ENCODE results near the gene UPK3A.
"Not testable (repeated sequence)": the region's sequence is repeated elsewhere in the genome, so short reads cannot be mapped to it uniquely, and the experiment has no call there.

Gene UPK3A

DNA sequence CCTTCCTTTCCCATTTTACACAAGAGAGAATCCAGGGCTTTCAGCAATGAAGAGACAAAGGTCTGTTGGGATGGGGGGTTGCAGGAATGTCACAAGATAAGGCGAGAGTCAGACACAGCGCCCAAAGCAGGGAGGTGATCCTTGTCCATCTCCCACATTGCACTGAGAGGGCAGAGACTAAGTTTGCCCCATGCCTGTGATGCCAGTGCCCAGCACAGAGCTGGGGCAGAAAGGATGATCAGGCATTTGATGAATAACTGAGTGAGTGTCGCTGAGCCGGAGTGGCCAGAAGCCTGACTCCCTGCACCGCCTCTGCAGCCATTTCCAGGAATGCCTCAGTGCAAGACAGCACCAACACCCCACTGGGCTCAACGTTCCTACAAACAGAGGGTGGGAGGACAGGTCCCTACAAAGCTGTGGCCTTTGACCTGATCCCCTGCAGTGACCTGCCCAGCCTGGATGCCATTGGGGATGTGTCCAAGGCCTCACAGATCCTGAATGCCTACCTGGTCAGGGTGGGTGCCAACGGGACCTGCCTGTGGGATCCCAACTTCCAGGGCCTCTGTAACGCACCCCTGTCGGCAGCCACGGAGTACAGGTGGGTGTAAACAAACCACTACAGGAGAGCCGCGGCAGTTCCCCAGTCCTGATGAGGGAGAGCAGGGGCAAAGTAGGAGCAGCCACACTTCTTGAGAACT is 2.3 kb downstream of the UPK3A start:
- Histone ChIP-seq H3K4me1 (ENCODE audit: control insufficient read depth, insufficient read depth, low read length) (peaks cover 11% of the 10 kb centered on the region), H3K4me3 (ENCODE audit: low read length in 2 of 2) (no peak overlapping the region), H3K27me3 (ENCODE audit: control insufficient read depth in 1 of 2, insufficient read depth in 2 of 2, low read length in 2 of 2) (peaks cover 9 to 12% of the 10 kb centered on the region in 2 donors), H3K36me3 (ENCODE audit: control insufficient read depth in 2 of 2, insufficient read depth in 2 of 2, low read length in 2 of 2) (no peaks in the 10 kb centered on the region), H3K27ac (ENCODE audit: low read length) (no peak overlapping the region), H3K9ac (ENCODE audit: low read length in 2 of 2) (no peak overlapping the region), H3K9me3 (ENCODE audit: control insufficient read depth in 2 of 2, low read length in 2 of 2) (no peaks in the 10 kb centered on the region)

DNA sequence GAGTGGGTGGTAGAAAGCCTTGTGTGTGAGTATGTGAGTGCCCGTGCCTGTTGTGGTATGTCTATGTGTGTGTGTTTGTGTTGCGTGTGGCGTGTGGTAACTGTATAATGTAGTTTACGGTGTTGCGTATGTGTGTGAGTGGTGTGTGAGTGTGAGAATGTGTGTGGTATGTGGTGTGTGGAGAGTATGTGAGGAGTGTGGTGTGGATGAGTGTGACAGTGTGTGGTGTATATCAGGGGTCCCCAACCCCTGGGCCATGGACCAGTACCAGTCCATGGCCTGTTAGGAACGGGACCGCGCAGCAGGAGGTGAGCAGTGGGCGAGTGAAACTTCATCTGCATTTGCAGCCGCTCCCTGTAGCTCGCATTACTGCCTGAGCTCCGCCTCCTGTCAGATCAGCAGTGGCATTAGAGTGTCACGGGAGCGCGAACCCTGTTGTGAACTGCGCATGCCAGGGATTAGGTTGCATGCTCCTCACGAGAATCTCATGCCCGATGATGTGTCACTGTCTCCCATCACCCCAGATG is 5.7 kb downstream of the UPK3A start:
- peaks cover 3 to 5% of the 10 kb centered on the region in 2 donors for H3K27me3 ChIP-seq (ENCODE audit: control insufficient read depth in 1 of 2, insufficient read depth in 2 of 2, low read length in 2 of 2)
- H3K27ac ChIP-seq (ENCODE audit: low read length): no peak overlapping the region
- H3K36me3 ChIP-seq (ENCODE audit: control insufficient read depth in 2 of 2, insufficient read depth in 2 of 2, low read length in 2 of 2): no peaks in the 10 kb centered on the region
- H3K4me1 ChIP-seq (ENCODE audit: control insufficient read depth, insufficient read depth, low read length): no peaks in the 10 kb centered on the region
- no peaks in the 10 kb centered on the region for H3K9me3 ChIP-seq (ENCODE audit: control insufficient read depth in 2 of 2, low read length in 2 of 2)
- no peak overlapping the region for H3K4me3 ChIP-seq (ENCODE audit: low read length in 2 of 2)
- no peak overlapping the region for H3K9ac ChIP-seq (ENCODE audit: low read length in 2 of 2)

DNA sequence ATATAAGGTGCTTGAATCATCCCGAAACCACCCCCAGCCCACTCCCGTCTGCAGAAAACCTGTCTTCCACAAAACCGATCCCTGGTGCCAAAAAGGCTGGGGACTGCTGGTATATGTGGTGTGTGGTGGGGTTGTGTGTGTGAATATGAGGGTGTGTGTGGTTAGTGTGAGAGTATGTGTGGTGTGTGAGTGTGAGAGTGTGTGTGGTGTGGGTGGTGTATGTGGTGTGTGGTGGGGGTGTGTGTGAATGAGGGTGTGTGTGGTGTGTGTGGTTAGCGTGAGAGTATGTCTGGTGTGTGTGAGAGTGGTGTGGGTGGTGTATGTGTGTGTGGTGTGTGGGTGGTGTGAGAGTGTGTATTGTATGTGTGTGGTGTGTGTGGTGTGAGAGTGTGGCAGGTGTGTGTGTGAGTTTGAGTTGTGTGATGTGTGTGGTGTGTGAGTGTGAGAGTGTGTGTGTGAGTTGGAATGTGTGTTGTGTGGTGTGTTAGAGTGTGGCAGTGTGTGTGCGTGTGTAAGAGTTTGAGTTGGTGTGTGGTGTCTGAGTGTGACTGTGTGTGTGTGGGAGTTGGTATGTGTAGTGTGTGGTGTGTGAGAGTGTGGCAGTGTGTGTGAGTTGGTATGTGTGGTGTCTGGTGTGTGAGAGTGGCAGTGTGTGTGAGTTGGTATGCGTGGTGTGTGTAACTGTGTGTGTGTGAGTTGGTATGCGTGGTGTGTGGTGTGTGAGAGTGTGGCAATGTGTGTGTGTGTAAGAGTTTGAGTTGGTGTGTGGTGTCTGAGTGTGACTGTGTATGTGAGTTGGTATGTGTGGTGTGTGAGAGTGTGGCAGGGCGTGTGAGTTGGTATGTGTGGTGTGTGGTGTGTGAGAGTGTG is 6.5 kb downstream of the UPK3A start:
- H3K9ac ChIP-seq (ENCODE audit: low read length in 2 of 2): no peak overlapping the region
- H3K27me3 ChIP-seq (ENCODE audit: control insufficient read depth in 1 of 2, insufficient read depth in 2 of 2, low read length in 2 of 2): peaks cover 3 to 5% of the 10 kb centered on the region in 2 donors
- no peak overlapping the region for H3K27ac ChIP-seq (ENCODE audit: low read length)
- no peaks in the 10 kb centered on the region for H3K36me3 ChIP-seq (ENCODE audit: control insufficient read depth in 2 of 2, insufficient read depth in 2 of 2, low read length in 2 of 2)
- no peaks in the 10 kb centered on the region for H3K9me3 ChIP-seq (ENCODE audit: control insufficient read depth in 2 of 2, low read length in 2 of 2)
- H3K4me1 ChIP-seq (ENCODE audit: control insufficient read depth, insufficient read depth, low read length): no peaks in the 10 kb centered on the region
- no peak overlapping the region for H3K4me3 ChIP-seq (ENCODE audit: low read length in 2 of 2)

DNA sequence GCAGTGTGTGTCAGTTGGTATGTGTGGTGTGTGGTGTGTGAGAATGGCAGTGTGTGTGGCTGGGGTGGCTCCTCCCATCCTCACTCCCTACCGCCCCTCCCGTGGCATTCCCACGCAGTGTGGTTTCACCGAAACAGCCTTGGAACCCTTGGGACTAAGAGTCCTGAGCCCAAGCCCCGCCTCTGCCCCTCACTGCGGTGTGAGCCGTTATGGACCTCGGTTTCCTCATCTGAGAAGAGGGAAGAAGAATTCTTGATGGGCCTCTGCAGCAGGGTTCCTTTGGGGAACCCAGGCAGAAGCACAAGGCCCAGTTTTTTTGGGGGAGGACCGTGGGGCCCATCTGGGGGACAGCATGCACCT is 7.2 kb downstream of the UPK3A start:
- H3K36me3 ChIP-seq (ENCODE audit: control insufficient read depth in 2 of 2, insufficient read depth in 2 of 2, low read length in 2 of 2): no peaks in the 10 kb centered on the region
- H3K9ac ChIP-seq (ENCODE audit: low read length in 2 of 2): no peak overlapping the region
- H3K4me3 ChIP-seq (ENCODE audit: low read length in 2 of 2): no peak overlapping the region
- no peak overlapping the region for H3K27ac ChIP-seq (ENCODE audit: low read length)
- peaks cover 3 to 5% of the 10 kb centered on the region in 2 donors for H3K27me3 ChIP-seq (ENCODE audit: control insufficient read depth in 1 of 2, insufficient read depth in 2 of 2, low read length in 2 of 2)
- H3K4me1 ChIP-seq (ENCODE audit: control insufficient read depth, insufficient read depth, low read length): no peaks in the 10 kb centered on the region
- no peaks in the 10 kb centered on the region for H3K9me3 ChIP-seq (ENCODE audit: control insufficient read depth in 2 of 2, low read length in 2 of 2)

DNA sequence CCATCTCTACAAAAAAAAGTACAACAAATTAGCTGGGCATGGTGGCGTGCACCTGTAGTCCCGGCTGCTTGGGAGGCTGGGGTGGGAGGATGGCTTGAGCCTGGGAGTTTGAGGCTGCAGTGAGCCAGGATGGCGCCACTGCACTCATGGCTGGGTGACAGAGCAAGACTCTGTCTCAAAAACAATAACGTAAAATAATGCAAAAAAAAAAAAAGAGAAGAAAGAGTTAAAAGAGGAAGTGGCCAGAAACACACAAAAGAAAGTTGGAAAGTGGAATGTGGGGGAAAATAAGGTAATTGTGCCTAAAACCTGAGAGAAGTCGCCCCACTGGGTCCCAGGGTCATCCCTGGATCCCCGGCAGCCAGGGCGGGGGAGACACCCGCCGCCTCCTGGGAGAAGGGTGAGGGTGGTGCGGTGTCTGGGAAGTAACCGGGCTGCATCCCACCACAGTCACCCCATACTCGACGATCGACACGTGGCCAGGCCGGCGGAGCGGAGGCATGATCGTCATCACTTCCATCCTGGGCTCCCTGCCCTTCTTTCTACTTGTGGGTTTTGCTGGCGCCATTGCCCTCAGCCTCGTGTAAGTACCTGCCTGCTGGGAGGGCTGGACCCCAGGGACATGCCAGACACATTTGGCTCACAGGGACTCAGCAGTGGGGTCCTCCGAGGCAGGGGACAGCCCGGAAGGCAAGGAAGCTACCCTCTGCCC is 8.1 kb downstream of the UPK3A start:
- Histone ChIP-seq H3K27ac (ENCODE audit: low read length) (no peak overlapping the region), H3K4me1 (ENCODE audit: control insufficient read depth, insufficient read depth, low read length) (no peaks in the 10 kb centered on the region), H3K9ac (ENCODE audit: low read length in 2 of 2) (no peak overlapping the region), H3K27me3 (ENCODE audit: control insufficient read depth in 1 of 2, insufficient read depth in 2 of 2, low read length in 2 of 2) (peaks cover 3% of the 10 kb centered on the region in 2 donors), H3K36me3 (ENCODE audit: control insufficient read depth in 2 of 2, insufficient read depth in 2 of 2, low read length in 2 of 2) (no peaks in the 10 kb centered on the region), H3K9me3 (ENCODE audit: control insufficient read depth in 2 of 2, low read length in 2 of 2) (no peaks in the 10 kb centered on the region), H3K4me3 (ENCODE audit: low read length in 2 of 2) (no peak overlapping the region)

DNA sequence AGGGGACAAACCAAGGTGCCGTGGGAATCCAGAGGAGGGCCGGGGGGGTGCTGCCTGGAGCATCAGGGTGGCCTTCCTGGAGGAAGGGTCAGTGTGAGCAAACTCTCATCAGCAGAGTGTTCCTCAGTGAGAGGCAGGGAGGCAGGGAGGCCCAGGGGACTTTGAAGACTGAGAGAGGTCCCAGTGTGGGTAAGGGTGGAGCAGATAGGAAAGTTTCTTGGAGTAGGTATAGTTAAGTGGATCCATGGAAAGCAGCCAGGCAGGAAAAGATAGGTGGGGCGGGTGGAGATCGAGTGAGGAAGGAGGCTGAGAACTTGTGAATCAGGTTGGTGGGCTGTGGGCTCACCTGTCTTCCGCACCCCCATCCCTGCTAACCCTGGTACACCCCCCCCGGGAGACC is 9.3 kb downstream of the UPK3A start:
- Histone ChIP-seq H3K4me1 (ENCODE audit: control insufficient read depth, insufficient read depth, low read length) (no peaks in the 10 kb centered on the region), H3K27me3 (ENCODE audit: control insufficient read depth in 1 of 2, insufficient read depth in 2 of 2, low read length in 2 of 2) (peaks cover 3% of the 10 kb centered on the region in 2 donors), H3K36me3 (ENCODE audit: control insufficient read depth in 2 of 2, insufficient read depth in 2 of 2, low read length in 2 of 2) (no peaks in the 10 kb centered on the region), H3K9ac (ENCODE audit: low read length in 2 of 2) (no peak overlapping the region), H3K4me3 (ENCODE audit: low read length in 2 of 2) (no peak overlapping the region), H3K9me3 (ENCODE audit: control insufficient read depth in 2 of 2, low read length in 2 of 2) (no peaks in the 10 kb centered on the region), H3K27ac (ENCODE audit: low read length) (no peak overlapping the region)

DNA sequence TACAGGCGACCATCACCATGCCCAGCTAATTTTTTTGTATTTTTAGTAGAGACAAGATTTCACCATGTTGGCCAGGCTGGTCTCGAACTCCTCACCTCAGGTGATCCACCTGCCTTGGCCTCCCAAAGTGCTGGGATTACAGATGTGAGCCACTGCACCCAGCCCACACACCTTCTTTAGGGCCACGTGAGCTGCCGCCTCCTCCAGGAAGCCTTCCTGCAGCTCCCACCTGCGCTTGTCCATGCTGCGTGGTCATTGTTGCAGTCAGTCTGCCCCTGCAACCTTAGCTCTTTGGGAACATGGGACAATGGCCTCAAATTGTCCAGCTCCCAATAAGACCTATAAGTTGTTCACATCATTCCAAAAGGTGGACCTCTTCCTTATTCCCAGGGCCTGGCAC is 10.3 kb downstream of the UPK3A start:
- H3K9me3 ChIP-seq (ENCODE audit: control insufficient read depth in 2 of 2, low read length in 2 of 2); H3K4me3 ChIP-seq (ENCODE audit: low read length in 2 of 2); H3K4me1 ChIP-seq (ENCODE audit: control insufficient read depth, insufficient read depth, low read length); H3K9ac ChIP-seq (ENCODE audit: low read length in 2 of 2); H3K27ac ChIP-seq (ENCODE audit: low read length); H3K36me3 ChIP-seq (ENCODE audit: control insufficient read depth in 2 of 2, insufficient read depth in 2 of 2, low read length in 2 of 2); H3K27me3 ChIP-seq (ENCODE audit: control insufficient read depth in 1 of 2, insufficient read depth in 2 of 2, low read length in 2 of 2): not testable (repeated sequence)

DNA sequence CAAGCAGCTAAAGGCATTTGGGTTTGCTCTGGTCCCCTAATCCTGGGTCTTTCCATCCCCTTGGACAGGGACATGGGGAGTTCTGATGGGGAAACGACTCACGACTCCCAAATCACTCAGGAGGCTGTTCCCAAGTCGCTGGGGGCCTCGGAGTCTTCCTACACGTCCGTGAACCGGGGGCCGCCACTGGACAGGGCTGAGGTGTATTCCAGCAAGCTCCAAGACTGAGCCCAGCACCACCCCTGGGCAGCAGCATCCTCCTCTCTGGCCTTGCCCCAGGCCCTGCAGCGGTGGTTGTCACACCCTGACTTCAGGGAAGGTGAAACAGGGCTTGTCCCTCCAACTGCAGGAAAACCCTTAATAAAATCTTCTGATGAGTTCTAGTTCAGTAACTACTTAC is 10.7 kb downstream of the UPK3A start:
- Histone ChIP-seq H3K27me3 (ENCODE audit: control insufficient read depth in 1 of 2, insufficient read depth in 2 of 2, low read length in 2 of 2) (peaks cover 0 to 2% of the 10 kb centered on the region in 2 donors), H3K4me1 (ENCODE audit: control insufficient read depth, insufficient read depth, low read length) (no peaks in the 10 kb centered on the region), H3K36me3 (ENCODE audit: control insufficient read depth in 2 of 2, insufficient read depth in 2 of 2, low read length in 2 of 2) (no peaks in the 10 kb centered on the region), H3K4me3 (ENCODE audit: low read length in 2 of 2) (no peak overlapping the region), H3K27ac (ENCODE audit: low read length) (no peak overlapping the region), H3K9ac (ENCODE audit: low read length in 2 of 2) (no peak overlapping the region), H3K9me3 (ENCODE audit: control insufficient read depth in 2 of 2, low read length in 2 of 2) (no peaks in the 10 kb centered on the region)

DNA sequence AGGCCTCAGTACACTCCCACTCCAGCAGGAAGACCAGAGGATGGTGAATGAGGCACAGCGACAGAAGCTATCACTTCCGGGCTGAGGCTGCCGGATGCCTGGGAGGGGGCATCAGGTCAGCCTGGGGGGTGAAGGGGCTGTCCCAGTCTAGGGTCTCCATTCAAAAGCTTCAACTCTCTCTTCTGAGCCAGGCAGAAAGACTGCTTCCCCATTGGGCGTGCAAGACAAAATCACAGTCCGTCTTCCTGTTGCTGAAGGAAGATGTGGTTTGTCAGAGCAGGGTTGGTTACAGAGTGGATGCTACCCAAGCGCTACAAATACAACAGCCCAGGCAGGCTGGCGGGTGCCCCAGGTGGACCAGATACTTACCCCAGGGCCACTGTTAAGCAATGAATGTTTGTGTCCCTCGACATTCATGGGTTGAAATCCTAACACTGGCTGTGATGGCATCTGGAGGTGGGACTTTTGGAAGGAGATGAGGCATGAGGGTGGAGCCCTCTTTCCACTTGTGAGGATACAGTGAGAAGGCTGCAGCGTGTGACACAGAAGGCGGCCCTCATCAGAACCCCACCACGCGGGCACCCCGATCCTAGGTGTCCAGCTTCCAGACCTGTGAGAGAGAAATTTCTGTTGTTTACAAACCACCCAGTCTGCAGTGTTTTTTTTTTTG is 12.0 kb downstream of the UPK3A start:
- no peaks in the 10 kb centered on the region for H3K27me3 ChIP-seq (ENCODE audit: control insufficient read depth in 1 of 2, insufficient read depth in 2 of 2, low read length in 2 of 2)
- H3K9ac ChIP-seq (ENCODE audit: low read length in 2 of 2): no peak overlapping the region
- no peaks in the 10 kb centered on the region for H3K4me1 ChIP-seq (ENCODE audit: control insufficient read depth, insufficient read depth, low read length)
- no peaks in the 10 kb centered on the region for H3K36me3 ChIP-seq (ENCODE audit: control insufficient read depth in 2 of 2, insufficient read depth in 2 of 2, low read length in 2 of 2)
- H3K9me3 ChIP-seq (ENCODE audit: control insufficient read depth in 2 of 2, low read length in 2 of 2): no peaks in the 10 kb centered on the region
- H3K4me3 ChIP-seq (ENCODE audit: low read length in 2 of 2): no peak overlapping the region
- no peak overlapping the region for H3K27ac ChIP-seq (ENCODE audit: low read length)

DNA sequence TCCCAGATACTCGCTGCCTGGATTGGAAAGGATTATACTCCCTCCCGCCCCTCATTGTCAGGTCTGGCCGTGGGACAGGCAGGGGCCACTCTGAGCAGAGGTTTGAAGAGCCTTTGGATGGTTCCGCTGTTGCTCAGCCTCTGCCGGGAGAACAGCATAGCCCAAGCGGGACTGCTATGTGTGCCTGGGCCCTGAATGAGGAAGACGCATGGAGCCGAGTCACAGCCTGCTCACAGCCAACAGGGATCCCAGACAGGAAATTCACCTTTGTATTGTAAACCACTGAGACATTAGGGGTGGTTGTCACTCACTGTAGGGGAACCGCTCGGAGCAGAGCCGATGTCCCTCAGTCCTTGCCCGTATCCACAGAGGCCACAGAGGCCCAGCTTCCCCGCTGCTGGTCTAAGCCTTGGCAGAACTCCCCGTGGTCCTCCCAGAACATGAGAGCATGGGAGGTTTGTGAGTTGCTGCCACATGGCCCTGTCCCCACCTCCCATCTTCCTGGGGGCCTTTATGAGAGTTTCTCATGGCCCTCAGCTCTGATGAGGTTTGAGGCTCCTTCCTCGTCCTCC is 14.3 kb downstream of the UPK3A start:
- H3K27ac ChIP-seq (ENCODE audit: low read length): no peak overlapping the region
- no peaks in the 10 kb centered on the region for H3K9me3 ChIP-seq (ENCODE audit: control insufficient read depth in 2 of 2, low read length in 2 of 2)
- no peaks in the 10 kb centered on the region for H3K36me3 ChIP-seq (ENCODE audit: control insufficient read depth in 2 of 2, insufficient read depth in 2 of 2, low read length in 2 of 2)
- no peaks in the 10 kb centered on the region for H3K27me3 ChIP-seq (ENCODE audit: control insufficient read depth in 1 of 2, insufficient read depth in 2 of 2, low read length in 2 of 2)
- no peak overlapping the region for H3K4me3 ChIP-seq (ENCODE audit: low read length in 2 of 2)
- H3K4me1 ChIP-seq (ENCODE audit: control insufficient read depth, insufficient read depth, low read length): no peaks in the 10 kb centered on the region
- no peak overlapping the region for H3K9ac ChIP-seq (ENCODE audit: low read length in 2 of 2)
